COLO668 (cell line): ENCODE measurements around the gene NTSR1.

Source experiments
- DNase-seq: peaks from one replicate; lab custom pipeline; 2025; ENCODE audit not compliant: unreplicated experiment; lab: John Stamatoyannopoulos, UW

NTSR1 gene

DNA sequence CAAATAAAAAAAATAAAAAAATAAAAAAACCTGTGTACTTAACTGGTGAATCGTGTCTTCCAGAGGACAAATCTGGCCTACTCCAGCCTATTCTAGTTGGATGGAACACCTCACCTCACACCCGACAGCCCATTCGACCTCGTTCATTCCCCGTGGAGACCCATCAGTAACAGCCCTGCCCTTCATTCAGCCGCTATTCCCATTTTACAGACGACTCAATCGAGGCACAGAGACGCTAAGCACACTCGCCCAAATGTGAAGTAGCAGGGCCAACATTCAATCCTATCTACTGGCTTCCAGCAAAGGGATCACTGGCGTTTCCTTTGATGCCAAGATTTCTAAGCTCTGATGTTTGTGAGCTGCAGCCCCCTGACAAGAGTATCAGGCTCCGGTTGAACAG lies 1.8 kb upstream of the NTSR1 start:
- DNase-seq: no peak

DNA sequence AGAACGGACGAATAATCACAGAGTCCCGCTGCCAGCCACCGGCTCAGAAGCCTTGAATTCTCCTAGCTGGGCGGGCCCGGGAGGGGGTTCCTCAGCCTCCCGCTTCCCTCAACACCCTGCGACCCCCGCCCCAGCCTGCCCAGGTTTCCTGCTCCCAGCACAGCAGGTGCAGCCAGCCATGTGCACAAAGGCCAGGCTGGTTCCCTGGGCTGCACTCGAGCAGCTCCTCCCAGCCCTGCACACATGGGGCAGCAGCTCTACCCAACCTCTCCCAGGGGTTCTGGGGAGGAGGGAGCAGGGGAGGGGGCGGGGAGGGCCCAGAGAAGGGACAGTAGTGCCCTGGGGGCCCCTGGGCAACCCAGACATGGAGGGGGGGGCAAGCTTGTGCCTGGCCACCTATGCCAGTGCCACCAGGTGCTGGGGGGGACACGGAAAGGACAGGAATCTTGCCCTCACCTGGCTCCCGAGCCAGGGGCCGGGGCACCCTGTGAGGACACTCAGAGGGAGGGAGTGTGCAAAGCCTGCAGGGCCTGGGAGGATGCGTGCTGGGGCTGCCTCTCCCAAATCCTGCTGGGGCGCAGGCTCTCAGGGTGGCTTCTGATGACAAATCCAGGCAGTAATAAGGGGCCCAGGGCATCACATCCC lies 1.2 kb upstream of the NTSR1 start:
- no peak for DNase-seq

DNA sequence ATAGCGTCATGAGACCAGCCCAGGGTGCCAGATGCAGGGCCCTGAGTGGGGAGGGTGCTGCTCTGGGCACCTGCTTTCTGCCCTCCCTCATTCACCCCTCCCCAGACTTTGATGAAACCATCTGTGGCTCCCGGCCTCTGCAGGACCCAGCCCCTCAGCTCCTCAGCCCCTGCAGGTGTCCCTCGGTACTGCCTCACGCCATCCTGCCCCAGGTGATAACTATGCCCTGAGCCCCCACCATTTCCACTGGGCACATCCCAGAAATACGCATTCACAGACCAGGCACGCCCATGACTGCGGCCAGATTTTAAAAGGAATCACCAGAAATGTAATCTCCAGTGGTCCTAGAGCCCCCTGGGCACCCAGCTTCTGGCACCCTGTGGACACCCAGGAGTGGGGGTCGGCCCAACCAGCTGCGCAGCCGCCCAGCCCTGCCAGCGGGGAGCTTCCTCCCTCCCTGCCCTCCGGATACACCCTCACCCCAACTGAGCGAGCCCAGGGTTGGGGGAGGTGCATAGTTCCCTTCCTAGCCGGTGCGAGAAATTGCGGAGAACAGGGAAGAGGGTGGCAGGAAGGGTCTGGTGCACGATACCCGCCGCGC lies 615 bp upstream of the NTSR1 start:
- peak; percentile 43 for DNase-seq

DNA sequence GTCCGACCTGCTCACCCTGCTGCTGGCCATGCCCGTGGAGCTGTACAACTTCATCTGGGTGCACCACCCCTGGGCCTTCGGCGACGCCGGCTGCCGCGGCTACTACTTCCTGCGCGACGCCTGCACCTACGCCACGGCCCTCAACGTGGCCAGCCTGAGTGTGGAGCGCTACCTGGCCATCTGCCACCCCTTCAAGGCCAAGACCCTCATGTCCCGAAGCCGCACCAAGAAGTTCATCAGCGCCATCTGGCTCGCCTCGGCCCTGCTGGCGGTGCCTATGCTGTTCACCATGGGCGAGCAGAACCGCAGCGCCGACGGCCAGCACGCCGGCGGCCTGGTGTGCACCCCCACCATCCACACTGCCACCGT lies 885 bp downstream of the NTSR1 start:
- no peak for DNase-seq

DNA sequence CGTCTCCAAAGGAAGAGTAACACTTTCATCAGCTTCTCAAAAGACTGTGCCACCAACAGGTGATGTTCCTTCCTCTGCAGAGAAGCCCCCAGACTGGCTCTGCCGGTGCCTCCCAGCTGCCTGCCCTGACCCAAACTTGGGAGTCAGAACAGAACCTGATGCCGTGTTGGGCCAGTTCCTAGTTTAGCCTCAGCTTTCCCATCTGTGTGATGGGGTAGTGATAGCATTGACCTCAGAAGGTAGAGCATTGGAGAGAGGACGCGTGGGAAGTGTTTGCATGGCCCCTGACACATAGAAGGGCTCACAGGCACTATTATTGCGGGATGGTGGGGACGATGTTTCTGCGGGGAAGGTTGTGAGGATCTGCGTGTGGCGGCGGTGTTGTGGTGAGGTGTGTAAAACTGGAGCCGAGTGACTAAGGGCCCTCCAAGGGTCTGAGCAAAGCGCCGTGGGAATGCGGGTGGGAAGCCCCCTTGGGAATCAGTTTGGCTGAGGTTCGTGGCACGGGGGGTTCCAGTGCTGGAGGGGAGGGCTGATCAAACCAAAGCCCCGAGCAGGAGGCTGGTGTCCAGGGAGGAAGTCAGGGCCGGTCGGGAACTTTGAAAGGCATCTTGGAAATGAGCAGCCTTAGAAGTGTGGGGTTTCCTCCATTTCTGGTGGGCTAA lies 1.7 kb downstream of the NTSR1 start:
- no peak for DNase-seq

DNA sequence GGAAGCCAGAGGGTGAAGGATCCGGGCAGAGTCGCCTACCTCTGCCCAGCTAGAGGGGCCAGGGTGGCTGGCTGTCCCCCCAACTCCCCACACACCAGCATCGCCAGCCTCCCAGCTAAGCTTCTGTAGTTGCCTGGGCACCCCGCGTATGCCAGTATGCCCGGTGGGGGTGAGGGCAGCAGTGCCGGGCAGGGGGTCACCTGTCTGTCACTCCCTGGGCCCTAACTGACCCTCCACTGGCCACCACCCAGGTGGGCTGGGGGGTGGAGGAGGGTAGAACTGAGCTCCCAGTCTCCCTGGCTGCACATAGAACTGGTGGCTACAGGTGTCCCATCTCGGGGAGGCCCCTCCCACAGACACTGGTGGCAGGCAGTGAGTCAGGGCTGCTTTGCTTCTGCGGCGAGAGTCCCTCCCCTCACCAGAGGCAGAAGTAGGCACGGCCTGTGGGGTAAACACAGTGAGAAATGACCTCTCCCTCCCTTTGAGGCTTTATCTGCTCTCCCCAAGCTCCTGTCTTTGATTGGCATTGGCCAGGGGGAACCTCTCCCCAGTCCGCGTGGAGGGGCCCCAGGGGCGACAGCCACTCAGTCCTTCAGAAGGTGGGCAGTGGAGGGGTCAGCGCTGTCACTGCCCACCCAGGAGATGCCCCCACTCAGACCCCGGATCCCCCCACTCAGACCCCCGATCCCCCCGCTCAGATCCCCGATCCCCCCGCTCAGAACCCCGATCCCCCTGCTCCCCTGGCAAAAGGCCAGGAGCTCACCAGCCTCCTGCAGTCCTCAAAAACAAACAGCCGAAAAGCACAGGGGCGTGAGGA lies 2.5 kb downstream of the NTSR1 start:
- DNase-seq: peak; percentile 68

DNA sequence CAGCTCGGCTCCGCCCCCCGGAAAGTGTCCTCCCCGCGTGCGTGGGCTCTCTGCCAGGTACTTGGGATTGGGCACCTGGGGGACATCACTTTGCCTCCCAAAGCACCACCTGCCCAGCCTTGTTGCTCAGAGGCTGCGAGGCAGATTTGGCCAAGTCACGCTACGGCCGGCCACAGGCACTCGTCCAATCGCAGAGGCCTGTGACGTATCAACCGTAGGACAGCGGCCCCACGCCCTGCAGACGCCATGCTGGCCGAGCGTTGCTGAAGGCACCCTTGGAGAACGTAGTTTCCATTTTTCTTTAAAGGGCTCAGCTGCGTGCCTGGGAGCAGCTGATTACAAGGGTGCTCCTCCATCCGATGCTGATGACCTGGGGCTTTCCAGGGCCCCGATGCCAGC lies 3.1 kb downstream of the NTSR1 start:
- peak; percentile 89 for DNase-seq

DNA sequence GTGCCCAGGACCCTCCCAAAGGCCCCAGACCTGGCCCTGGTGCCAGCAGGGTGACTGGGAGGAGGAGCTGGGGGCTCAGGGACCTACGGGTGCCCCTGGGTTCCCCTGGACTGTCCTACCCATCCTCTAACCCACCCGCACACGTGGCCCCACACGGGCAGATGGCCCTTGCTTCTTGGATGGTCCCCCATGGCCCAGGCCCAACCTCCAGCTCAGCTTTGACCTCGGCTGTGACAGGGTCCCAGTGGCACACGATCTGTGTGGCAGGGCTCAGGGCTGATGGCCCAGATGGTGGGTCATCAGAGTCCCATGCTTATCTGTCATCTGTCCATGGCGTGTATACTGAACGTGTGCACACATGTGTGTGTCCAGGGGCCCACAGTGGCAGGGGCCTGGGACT lies 4.0 kb downstream of the NTSR1 start:
- no peak for DNase-seq

DNA sequence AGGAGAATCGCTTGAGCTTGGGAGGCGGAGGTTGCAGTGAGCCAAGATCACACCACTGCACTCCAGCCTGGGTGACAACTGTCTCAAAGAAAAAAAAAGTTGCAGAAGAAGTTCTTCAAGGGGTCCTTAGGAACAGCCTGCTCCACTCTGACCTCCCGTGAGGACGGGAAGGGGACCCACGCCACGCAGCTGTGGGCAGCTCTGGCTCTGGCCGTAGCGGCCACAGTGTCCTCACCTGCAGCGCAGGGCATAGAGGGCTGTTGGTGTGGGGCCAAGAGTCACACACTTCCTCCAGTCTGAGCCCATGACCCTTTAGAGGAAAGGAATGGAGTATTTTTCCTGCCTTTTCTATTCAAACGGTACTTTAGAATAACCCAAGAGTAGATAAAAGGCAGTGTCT lies 5.4 kb downstream of the NTSR1 start:
- DNase-seq: no peak

DNA sequence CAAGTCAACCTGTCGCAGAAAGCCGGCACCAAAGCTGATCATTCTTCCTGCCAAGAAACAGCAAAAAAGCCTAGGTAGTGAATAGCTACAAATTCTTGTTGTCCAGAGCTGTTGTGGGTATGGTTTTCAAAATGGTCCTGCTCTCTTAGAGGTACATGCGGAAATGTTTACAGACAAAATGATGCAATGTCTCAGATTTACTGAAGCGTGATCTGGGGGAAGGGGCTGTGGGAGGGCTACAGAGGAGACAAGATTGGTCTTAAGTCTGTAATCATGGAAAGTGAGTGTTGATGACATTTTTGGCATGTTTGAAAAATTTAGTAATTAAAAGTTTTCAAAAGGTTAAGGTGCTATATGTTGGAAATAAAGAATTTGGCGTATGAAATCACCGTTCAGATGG lies 6.2 kb downstream of the NTSR1 start:
- DNase-seq: no peak

DNA sequence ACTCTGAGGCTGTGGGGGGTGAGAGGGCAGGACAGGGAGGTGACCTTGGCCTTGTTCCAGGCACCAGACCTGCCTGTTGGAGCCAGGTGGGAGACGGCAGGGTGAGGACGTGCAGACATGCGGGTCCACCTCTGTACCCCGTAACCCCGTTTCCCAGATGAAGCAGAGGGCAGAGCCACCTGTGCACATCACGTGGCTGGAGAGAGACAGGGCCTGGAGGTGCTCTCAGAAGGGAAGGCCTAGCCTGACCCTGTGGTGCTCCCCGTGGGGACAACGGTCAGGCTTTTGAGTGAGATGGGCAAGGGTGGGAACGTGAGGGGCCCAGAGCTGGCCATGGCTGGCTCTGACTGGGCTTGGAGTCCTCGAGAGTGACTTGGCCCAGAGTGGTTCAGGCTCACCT lies 6.6 kb downstream of the NTSR1 start:
- no peak for DNase-seq

DNA sequence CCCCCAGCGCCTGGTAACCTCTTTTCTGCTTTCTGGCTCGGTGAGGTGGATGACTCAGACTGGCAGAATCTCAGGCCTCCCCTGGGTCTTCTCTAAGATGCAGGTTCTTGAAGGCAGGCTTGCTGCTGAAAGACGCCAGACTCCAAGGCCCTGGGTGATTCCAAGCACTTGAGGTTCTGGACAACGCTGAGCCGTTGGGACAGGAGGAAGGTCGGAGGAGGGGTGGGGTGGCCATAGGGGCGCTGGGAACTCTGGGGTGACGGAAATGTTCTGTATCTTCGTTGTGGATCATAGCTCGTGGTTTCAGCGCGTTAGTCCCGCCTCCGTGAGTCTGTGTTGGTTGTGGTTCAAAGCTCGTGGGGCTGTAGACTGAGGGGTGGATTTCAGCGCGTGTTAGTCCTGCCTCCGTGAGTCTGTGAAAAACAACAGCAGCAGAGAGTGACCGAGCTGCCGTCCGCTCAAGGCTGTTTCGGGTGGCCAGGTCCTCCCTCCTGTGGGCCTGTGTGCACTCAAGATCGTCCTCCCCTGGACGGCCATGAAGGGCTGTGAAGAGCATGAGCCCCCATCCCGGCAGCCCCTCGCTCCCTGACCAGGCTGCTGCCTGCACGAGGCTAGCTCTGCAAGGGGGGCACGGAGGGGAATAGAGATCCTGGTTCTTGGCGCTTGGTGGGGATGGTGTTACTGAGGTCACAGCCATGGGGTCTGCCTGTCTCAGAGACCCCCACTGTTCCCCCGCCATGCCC lies 7.7 kb downstream of the NTSR1 start:
- no peak for DNase-seq

DNA sequence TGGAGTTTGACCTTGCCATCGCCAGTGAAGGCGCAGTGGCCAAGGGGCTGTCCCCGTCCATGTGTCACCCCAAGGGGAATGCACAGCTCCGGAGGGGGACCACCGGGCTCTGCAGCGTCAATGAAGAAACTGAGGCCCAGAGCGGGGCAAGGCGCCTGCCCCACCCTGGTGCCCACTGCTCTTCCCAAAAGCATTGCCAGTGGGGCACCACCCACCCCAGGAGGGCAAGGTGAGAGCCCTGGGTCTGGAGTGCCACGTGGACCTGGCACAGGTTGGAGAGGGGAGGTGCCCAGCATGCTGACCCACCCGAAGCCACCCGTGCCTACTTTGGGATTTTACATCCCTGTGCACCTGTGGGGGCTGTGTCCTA lies 8.3 kb downstream of the NTSR1 start:
- no peak for DNase-seq

DNA sequence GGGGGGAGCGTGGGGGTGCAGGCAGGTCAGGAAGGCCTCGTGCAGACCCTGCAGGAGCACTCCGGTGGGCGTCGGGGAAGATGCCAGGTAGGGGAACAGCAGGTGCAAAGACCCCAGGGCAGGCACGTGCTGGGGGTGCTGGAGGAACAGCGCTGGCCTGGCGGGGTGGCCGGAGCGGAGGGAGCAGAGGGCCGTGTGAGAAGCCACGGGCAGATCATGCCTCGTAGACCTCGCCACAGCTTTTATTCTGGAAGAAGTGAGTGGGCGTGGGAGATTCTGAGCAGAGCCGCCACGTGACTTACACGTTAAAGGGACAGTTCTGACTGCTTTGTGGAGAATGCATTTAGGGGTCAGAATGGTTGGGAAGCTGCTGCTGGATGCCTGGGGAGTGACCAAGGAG lies 9.3 kb downstream of the NTSR1 start:
- no peak for DNase-seq

DNA sequence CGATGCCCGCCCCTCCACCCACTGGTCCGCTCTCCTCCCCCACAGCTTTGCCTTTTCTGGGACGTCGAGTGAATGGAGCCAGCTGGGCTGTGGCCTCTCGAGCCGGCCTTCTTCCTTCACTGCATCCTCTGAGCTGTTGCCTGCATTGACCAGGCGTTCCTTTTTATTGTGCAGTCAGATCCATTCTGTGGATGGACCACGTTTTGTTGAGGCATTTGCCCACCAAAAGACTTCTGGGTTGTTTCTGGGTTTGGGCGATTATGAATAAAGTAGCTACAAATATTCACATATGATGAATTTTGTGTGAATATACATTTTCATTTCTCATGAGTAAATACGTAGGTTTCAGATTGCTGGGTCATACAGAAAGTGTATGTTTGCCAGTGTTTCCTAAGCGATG lies 9.9 kb downstream of the NTSR1 start:
- DNase-seq: no peak

DNA sequence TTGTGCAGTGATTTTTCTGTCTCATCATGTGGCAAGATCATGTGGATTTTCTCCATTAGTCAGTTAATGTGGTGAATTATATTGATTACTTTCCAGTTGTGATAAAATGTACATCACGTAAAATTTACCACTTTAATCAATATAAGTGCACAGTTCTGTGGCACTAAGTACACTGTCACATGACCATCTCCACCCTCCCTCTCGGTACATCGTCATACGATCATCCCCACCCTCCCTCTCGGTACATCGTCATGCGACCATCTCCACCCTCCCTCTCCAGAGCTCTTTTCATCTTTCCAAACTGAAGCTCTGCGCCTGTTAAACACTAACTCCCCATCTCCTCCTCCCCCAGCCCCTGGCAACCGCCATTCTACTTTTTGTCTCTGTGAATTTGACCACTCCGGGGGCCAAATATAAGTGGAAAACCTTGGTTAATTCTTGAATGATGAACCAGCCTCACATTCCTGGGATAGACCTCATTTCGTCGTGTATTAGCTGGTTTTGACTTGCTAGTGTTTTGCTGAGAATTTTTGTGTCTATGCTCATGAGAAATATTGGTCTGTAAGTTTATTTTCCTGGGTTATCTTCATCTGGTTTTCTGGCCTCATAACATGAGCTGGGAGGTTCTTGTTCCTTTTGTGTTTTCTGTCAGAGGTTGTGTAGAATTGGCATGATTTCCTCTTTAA lies 10.8 kb downstream of the NTSR1 start:
- no peak for DNase-seq

DNA sequence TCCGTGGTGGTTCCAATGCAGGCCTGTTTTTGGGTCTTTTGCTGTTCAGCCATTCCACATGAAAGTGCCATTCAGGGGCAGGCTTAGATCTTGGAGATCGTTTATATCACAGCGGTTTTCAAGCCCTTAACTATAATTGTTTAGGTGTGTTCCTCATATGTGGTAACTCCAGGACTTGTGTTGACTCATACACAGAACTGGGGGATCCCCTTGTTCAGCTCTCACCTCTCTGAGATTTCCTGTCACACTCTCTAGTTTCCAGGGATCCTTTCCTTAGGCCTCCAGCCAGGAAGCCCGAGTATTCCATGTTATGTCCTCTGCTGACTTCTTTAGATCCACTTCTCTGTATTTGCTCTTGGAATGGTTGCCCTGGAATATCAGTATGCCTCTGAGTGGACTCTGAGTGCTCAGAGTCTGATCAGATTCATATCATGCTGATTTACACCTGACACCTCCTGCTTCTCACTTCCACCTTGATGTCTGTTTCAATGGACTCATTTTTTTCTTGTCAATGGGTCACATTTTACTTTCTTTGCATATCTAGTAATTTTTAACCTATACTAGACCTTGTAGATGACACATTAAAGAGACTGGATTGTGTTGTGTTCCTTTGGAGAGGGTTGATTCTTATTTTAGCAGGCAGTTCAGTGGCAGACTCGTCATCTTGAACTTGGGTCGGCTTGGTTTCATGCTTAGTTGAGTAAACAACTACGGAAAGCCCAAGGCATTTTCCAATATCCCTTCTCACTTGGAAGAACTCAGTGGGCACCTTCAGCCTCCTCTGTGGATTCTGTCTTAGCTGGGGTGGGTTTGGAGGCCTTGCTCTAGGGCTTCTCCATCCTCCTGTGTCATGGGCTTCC lies 13.1 kb downstream of the NTSR1 start:
- no peak for DNase-seq

DNA sequence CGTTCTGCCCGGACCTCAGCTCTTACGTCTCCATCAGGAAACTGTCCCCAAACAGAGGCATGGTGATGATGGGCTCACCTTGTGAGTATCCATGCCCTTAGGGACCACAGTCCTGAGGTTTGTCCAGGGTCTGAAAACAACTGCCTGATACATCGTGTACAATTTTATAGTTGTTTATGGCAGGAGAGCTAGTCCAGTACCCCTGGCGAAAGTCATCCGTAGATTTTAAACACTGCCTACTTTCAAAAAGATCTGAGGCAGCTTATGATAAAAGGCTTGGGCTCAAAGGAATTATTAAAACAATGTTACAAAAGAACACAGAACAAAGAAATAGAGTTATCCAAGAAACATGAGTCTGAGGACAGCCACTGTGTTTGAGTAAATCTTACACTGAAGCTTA lies 14.0 kb downstream of the NTSR1 start:
- DNase-seq: no peak

DNA sequence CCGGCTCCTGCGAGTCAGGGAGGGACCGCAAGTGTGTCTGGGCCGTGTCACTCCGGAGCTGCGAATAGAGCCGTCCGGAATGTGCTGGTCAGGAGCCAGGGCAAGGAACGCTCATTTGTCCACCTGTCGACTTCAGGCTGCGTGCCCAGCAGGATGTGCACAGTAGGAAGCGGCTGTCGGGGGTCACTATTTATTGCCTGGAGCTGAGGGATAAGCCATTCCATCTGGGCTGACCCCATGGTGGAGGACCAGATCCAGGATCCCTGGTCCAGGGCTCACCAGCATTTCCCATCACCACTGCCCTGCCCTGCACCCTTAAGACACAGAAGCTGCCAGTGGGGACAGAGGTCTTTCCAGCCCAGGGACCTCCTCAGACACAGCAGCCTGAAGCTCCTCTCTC lies 14.7 kb downstream of the NTSR1 start:
- no peak for DNase-seq
